Measurements from ENCODE around the gene HSFX2. TPM values are rescaled to one million over a fixed set of nuclear protein-coding genes. Genes with fewer than 3 reads are reported as not detected.

Gene HSFX2
- total RNA-seq, 4 donors from 2014 or later = 0.38 to 4.8 TPM; not detected in 2

Other genes with a start within 250 kb of the HSFX2 start
- 10 to 100 TPM; 55.7 to 97.7 (median 63.5) TPM for gene IDS, start 90.0 kb downstream of the HSFX2 start, total RNA-seq
- 10 to 100 TPM in 1 of 4 donors, 1 to 10 TPM in 3; 5.7 to 10.9 (median 8.7) TPM for gene EOLA1, start 54.3 kb downstream of the HSFX2 start, total RNA-seq
- gene HSFX3, start 45.4 kb downstream of the HSFX2 start, total RNA-seq = not detected
- not detected for gene MAGEA9B, start 7.9 kb downstream of the HSFX2 start, total RNA-seq
- 10 to 100 TPM; 22.0 to 37.9 (median 31.5) TPM for gene TMEM185A, start 36.5 kb upstream of the HSFX2 start, total RNA-seq
- under 1 TPM in 1 of 4 donors, not detected in 3; 0.26 TPM for gene MAGEA11, start 116.7 kb upstream of the HSFX2 start, total RNA-seq
- gene HSFX1, start 178.8 kb upstream of the HSFX2 start, total RNA-seq = 1 to 10 TPM; 1.3 to 3.1 (median 2.0) TPM
- not detected for gene MAGEA9, start 186.6 kb upstream of the HSFX2 start, total RNA-seq

Measured in suprapubic skin (tissue), 4 donors.